Coronary artery (tissue), 2 donors: ENCODE data around the gene LYST.

Experiments
- DNase-seq: peaks from one replicate; pipeline ENCODE4 v3.0.0-alpha.2; 2017; ENCODE audit warnings: low spot score
- H3K27ac ChIP-seq, 2 donors: fragments of 200-600 bp; sonication (generic); one replicate each; pipeline ENCODE4 v1.5.1; 2016 to 2019
- H3K4me3 ChIP-seq: fragments of 200-600 bp; sonication (generic); 2 replicates; pipeline ENCODE4 v1.5.1; 2016; ENCODE audit warnings: mild to moderate bottlenecking, moderate library complexity
- TF ChIP-seq, protein P1 (sequence below): fragments of 200-600 bp; sonication (generic); IDR thresholded peaks from one replicate; pipeline ENCODE4 v1.5.1; 2019; ENCODE audit warnings: antibody characterized with exemption

LYST gene

GRCh38 chr1:235682216-235682615 lies 184.5 kb downstream of the LYST start:
- DNase-seq: no peak
- Histone ChIP-seq H3K4me3 (no peak overlapping the region), H3K27ac (no peak overlapping the region)
- TF ChIP-seq, protein P1, sequence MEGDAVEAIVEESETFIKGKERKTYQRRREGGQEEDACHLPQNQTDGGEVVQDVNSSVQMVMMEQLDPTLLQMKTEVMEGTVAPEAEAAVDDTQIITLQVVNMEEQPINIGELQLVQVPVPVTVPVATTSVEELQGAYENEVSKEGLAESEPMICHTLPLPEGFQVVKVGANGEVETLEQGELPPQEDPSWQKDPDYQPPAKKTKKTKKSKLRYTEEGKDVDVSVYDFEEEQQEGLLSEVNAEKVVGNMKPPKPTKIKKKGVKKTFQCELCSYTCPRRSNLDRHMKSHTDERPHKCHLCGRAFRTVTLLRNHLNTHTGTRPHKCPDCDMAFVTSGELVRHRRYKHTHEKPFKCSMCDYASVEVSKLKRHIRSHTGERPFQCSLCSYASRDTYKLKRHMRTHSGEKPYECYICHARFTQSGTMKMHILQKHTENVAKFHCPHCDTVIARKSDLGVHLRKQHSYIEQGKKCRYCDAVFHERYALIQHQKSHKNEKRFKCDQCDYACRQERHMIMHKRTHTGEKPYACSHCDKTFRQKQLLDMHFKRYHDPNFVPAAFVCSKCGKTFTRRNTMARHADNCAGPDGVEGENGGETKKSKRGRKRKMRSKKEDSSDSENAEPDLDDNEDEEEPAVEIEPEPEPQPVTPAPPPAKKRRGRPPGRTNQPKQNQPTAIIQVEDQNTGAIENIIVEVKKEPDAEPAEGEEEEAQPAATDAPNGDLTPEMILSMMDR: no peak

GRCh38 chr1:235679644-235680043 lies 187.1 kb downstream of the LYST start:
- H3K27ac ChIP-seq: no peak overlapping the region

GRCh38 chr1:235679005-235679404 lies 187.7 kb downstream of the LYST start:
- DNase-seq: no peak
- Histone ChIP-seq H3K27ac (no peak overlapping the region), H3K4me3 (no peak overlapping the region)
- TF ChIP-seq, protein P1: no peak

More at GRCh38 chr1:235679644-235680043, 187.1 kb downstream of the LYST start:
- no peak overlapping the region for H3K4me3 ChIP-seq
- no peak for DNase-seq
- TF ChIP-seq, protein P1: no peak

- TF ChIP-seq, protein P1: no peak
- no peak overlapping the region for H3K4me3 ChIP-seq
- DNase-seq: no peak
- H3K27ac ChIP-seq: no peak overlapping the region
Observed at GRCh38 chr1:235675152-235675890, 191.4 kb downstream of the LYST start.

DNA sequence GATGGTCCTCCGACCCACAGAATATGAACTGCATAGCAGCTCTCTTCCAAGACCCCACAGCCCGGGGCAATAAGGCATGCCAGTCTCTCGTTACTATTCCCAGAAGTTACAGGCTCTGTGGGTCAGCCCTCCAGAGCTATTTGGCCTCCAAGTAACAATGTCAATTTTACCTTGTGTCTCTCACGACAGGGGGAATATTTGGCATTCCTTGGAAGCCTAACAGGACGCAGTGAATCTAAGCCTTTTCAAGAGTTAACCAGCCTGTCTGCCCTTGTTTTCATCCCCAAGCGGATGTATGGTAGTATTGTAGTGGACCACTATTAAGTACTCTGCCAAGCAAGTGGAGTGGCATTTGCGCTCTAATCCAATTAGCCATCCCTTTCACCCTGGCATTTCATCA lies 192.7 kb downstream of the LYST start:
- Histone ChIP-seq H3K27ac (no peak overlapping the region), H3K4me3 (no peak overlapping the region)
- TF ChIP-seq, protein P1: no peak
- DNase-seq: no peak

- no peak overlapping the region for H3K4me3 ChIP-seq
- no peak for DNase-seq
- TF ChIP-seq, protein P1: no peak
- no peak overlapping the region for H3K27ac ChIP-seq
Observed at GRCh38 chr1:235671992-235672391, 194.7 kb downstream of the LYST start.

- TF ChIP-seq, protein P1: no peak
Observed at GRCh38 chr1:235670157-235670776, 196.4 kb downstream of the LYST start.

More at GRCh38 chr1:235670157-235670776, 196.4 kb downstream of the LYST start:
- Histone ChIP-seq H3K27ac (no peak overlapping the region), H3K4me3 (no peak overlapping the region)
- no peak for DNase-seq
